ENCODE data around the gene SLC25A1.
A peak's percentile ranks its signal among the peaks of the same experiment; 100 is the strongest.
"Not testable (repeated sequence)": the region's sequence is repeated elsewhere in the genome, so short reads cannot be mapped to it uniquely, and the experiment has no call there.

The SLC25A1 gene

GRCh38 chr22:19179497-19180048, 1.0 kb upstream of the SLC25A1 start:
- DNase-seq: peak in 1 of 2 donors; percentile 34

GRCh38 chr22:19178065-19178656, 375 bp downstream of the SLC25A1 start:
- no peak for DNase-seq

GRCh38 chr22:19177164-19178064, 1.1 kb downstream of the SLC25A1 start:
- DNase-seq: no peak

GRCh38 chr22:19176732-19177131, 1.8 kb downstream of the SLC25A1 start:
- DNase-seq: no peak

GRCh38 chr22:19176175-19176643, 2.3 kb downstream of the SLC25A1 start:
- no peak for DNase-seq

- no peak for DNase-seq
Measured at GRCh38 chr22:19175602-19176174, 2.8 kb downstream of the SLC25A1 start.

GRCh38 chr22:19175026-19175601, 3.4 kb downstream of the SLC25A1 start:
- no peak for DNase-seq

- no peak for DNase-seq
Measured at GRCh38 chr22:19174106-19175025, 4.2 kb downstream of the SLC25A1 start.

GRCh38 chr22:19173047-19174035, 5.2 kb downstream of the SLC25A1 start:
- DNase-seq: no peak

- no peak for DNase-seq
Measured at GRCh38 chr22:19172213-19173046, 6.1 kb downstream of the SLC25A1 start.

GRCh38 chr22:19169947-19170318, 8.6 kb downstream of the SLC25A1 start:
- DNase-seq: no peak

- DNase-seq: no peak
Measured at GRCh38 chr22:19169002-19169946, 9.3 kb downstream of the SLC25A1 start.

- no peak for DNase-seq
Measured at GRCh38 chr22:19168088-19168890, 10.2 kb downstream of the SLC25A1 start.

GRCh38 chr22:19167106-19167869, 11.2 kb downstream of the SLC25A1 start:
- no peak for DNase-seq

- no peak for DNase-seq
Measured at GRCh38 chr22:19166421-19166820, 12.1 kb downstream of the SLC25A1 start.

- no peak for DNase-seq
Measured at GRCh38 chr22:19164425-19164824, 14.1 kb downstream of the SLC25A1 start.

- DNase-seq: not testable (repeated sequence)
Measured at GRCh38 chr22:19158649-19159048, 19.9 kb downstream of the SLC25A1 start.
